ENCODE data around the gene CEBPZ.
A peak's percentile ranks its signal among the peaks of the same experiment; 100 is the strongest.

CEBPZ gene

DNA sequence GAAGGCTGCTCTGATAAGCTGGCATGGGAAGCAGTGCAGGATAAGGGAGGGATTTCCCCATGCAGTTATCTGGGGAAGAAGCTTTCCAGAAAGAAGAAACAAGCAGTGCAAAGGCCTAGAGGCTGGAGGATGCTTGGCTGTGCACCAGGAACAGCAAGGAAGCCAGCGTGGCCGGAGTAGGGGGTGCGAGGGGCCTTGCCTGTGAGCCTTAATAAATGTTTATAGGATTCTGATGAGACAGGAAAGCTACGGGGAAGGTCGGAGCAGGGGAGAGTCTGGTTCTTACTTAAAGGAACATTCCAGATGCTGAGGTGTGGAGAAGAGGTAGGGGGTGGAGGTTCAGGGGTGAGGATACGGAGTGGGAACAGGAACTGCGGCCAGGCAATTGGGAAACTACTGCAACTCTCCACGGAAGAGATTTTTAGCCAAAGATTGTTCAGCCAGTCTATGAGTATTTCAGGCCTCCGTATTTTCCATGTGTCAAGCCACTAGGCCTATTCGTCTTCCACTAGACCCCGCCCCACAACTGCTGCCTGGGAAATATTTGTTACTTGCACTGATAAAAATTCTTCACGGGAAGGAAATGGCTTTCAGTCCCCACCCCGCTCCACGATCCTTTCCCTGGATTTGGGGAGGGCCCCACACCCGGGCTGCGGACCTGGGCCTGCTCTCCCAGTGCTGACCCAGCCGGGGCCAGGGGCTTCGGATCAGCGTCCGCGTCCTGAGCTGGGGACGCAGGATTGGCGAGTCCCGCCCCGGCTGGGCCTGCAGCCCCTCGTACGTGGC is 75.1 kb downstream of the CEBPZ start:
- H3K27ac ChIP-seq (ENCODE audit: low read length): no peak overlapping the region
- H3K9me2 ChIP-seq (replicated peaks; ENCODE audit: insufficient read depth, low read length): no peaks in the 10 kb centered on the region
- H3K9ac ChIP-seq (ENCODE audit: low read length): peak overlapping the region; percentile 90
- H3K79me2 ChIP-seq (ENCODE audit: low read length): peaks cover 54% of the 10 kb centered on the region
- H3K36me3 ChIP-seq (replicated peaks; ENCODE audit: insufficient read depth, low read length): no peaks in the 10 kb centered on the region
- H3K27me3 ChIP-seq (replicated peaks; ENCODE audit: insufficient read depth, low read length): no peaks in the 10 kb centered on the region
- TF ChIP-seq, protein P1, sequence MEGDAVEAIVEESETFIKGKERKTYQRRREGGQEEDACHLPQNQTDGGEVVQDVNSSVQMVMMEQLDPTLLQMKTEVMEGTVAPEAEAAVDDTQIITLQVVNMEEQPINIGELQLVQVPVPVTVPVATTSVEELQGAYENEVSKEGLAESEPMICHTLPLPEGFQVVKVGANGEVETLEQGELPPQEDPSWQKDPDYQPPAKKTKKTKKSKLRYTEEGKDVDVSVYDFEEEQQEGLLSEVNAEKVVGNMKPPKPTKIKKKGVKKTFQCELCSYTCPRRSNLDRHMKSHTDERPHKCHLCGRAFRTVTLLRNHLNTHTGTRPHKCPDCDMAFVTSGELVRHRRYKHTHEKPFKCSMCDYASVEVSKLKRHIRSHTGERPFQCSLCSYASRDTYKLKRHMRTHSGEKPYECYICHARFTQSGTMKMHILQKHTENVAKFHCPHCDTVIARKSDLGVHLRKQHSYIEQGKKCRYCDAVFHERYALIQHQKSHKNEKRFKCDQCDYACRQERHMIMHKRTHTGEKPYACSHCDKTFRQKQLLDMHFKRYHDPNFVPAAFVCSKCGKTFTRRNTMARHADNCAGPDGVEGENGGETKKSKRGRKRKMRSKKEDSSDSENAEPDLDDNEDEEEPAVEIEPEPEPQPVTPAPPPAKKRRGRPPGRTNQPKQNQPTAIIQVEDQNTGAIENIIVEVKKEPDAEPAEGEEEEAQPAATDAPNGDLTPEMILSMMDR (IDR thresholded peaks at IDR 0.05; ENCODE audit: low read length): no peak
- TF ChIP-seq EZH2phosphoT487 (IDR thresholded peaks at IDR 0.05; ENCODE audit: low read length) (no peak), EZH2 (optimal IDR thresholded peaks at IDR 0.05; ENCODE audit: low read depth, low read length) (no peak)
- no peaks in the 10 kb centered on the region for H3F3A ChIP-seq (ENCODE audit: insufficient read depth, low read length)
- peaks cover 3% of the 10 kb centered on the region; the same call in 1 of the 2 replicates for H3K4me1 ChIP-seq (ENCODE audit: low read length)
- peak overlapping the region; percentile 96 for H3K4me3 ChIP-seq (ENCODE audit: low read length)
- DNase-seq: peak; percentile 15
- no peaks in the 10 kb centered on the region for H3K9me3 ChIP-seq (replicated peaks; ENCODE audit: insufficient read depth, low read length)
- peak overlapping the region; percentile 80 for H2AFZ ChIP-seq (ENCODE audit: low read length)
- H4K20me1 ChIP-seq (ENCODE audit: insufficient read depth, low read length): no peaks in the 10 kb centered on the region
- H3K4me2 ChIP-seq (ENCODE audit: low read depth, low read length): peak overlapping the region; percentile 96

DNA sequence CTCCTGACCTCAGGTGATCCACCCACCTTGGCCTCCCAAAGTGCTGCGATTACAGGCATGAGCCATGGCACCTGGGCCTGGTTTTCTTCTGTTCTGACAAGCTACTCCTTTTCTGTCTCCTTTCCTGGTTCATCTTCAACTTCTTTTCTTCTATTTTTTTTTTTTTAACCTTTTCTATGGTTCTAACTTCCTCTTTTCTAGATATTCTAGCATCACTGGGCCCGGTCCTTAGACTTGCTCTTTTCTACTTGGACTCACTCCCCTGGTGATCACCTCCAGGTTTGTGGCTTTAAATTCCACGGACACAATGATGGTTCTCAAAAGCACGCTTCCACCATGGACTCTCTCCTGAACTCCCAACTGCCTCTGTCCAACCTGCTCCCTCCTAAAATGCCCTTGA is 76.6 kb downstream of the CEBPZ start:
- Histone ChIP-seq H3K79me2 (ENCODE audit: low read length) (peaks cover 68% of the 10 kb centered on the region), H4K20me1 (ENCODE audit: insufficient read depth, low read length) (no peaks in the 10 kb centered on the region), H3K4me1 (ENCODE audit: low read length) (peaks cover 3% of the 10 kb centered on the region; the same call in 1 of the 2 replicates), H3K27me3 (replicated peaks; ENCODE audit: insufficient read depth, low read length) (no peaks in the 10 kb centered on the region), H3K4me3 (ENCODE audit: low read length) (no peak overlapping the region), H3K27ac (ENCODE audit: low read length) (no peak overlapping the region), H3K4me2 (ENCODE audit: low read depth, low read length) (no peak overlapping the region), H3K9me3 (replicated peaks; ENCODE audit: insufficient read depth, low read length) (no peaks in the 10 kb centered on the region), H3K36me3 (replicated peaks; ENCODE audit: insufficient read depth, low read length) (no peaks in the 10 kb centered on the region), H3K9ac (ENCODE audit: low read length) (no peak overlapping the region), H2AFZ (ENCODE audit: low read length) (no peak overlapping the region), H3F3A (ENCODE audit: insufficient read depth, low read length) (no peaks in the 10 kb centered on the region), H3K9me2 (replicated peaks; ENCODE audit: insufficient read depth, low read length) (no peaks in the 10 kb centered on the region)
- no peak for DNase-seq
- TF ChIP-seq, protein P1 (IDR thresholded peaks at IDR 0.05; ENCODE audit: low read length): no peak
- no peak for TF ChIP-seq EZH2 (optimal IDR thresholded peaks at IDR 0.05; ENCODE audit: low read depth, low read length)
- no peak for TF ChIP-seq EZH2phosphoT487 (IDR thresholded peaks at IDR 0.05; ENCODE audit: low read length)

DNA sequence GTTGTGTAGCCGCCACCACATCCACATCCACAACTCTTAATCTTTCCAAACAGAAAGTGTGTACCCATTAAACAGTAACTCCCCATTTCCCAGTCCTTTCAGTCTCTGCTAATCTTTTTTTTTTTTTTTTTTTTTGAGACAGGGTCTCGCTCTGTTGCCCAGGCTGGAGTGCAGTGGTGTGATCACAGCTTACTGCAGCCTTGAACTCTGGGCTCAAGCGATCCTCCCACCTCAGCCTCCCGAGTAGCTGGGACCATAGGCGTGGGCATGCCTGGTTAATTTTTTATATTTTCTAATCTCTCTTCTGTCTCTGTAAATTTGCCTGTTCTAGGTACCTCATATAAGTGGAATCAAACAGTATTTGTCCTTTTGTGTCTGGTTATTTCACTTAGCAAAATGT is 78.2 kb downstream of the CEBPZ start:
- no peak for DNase-seq
- Histone ChIP-seq H3K27me3 (replicated peaks; ENCODE audit: insufficient read depth, low read length) (no peaks in the 10 kb centered on the region), H3K4me2 (ENCODE audit: low read depth, low read length) (no peak overlapping the region), H3K4me3 (ENCODE audit: low read length) (no peak overlapping the region), H3K4me1 (ENCODE audit: low read length) (peaks cover 3% of the 10 kb centered on the region; the same call in 1 of the 2 replicates), H4K20me1 (ENCODE audit: insufficient read depth, low read length) (no peaks in the 10 kb centered on the region), H3K9me2 (replicated peaks; ENCODE audit: insufficient read depth, low read length) (no peaks in the 10 kb centered on the region), H2AFZ (ENCODE audit: low read length) (no peak overlapping the region), H3K36me3 (replicated peaks; ENCODE audit: insufficient read depth, low read length) (peaks cover 2% of the 10 kb centered on the region; the same call in 1 of the 2 replicates), H3K79me2 (ENCODE audit: low read length) (peaks cover 80% of the 10 kb centered on the region), H3K9me3 (replicated peaks; ENCODE audit: insufficient read depth, low read length) (no peaks in the 10 kb centered on the region), H3K27ac (ENCODE audit: low read length) (no peak overlapping the region), H3F3A (ENCODE audit: insufficient read depth, low read length) (no peaks in the 10 kb centered on the region), H3K9ac (ENCODE audit: low read length) (no peak overlapping the region)
- TF ChIP-seq EZH2 (optimal IDR thresholded peaks at IDR 0.05; ENCODE audit: low read depth, low read length): no peak
